PC-9 (cell line): ENCODE results near the gene FHL1.

ENCODE experiments used
- EZH2 ChIP-seq: fragments of 200-600 bp; sonication (generic); IDR thresholded peaks from 2 replicates; pipeline ENCODE4 v1.8.0; 2017; ENCODE audit warnings: antibody characterized with exemption, low read depth
- TF ChIP-seq, protein P1 (sequence below): fragments of 200-600 bp; sonication (generic); conservative IDR thresholded peaks from 2 replicates; pipeline ENCODE4 v1.6.1; 2017; ENCODE audit warnings: mixed run types, antibody characterized with exemption, mild to moderate bottlenecking, moderate library complexity

DNA sequence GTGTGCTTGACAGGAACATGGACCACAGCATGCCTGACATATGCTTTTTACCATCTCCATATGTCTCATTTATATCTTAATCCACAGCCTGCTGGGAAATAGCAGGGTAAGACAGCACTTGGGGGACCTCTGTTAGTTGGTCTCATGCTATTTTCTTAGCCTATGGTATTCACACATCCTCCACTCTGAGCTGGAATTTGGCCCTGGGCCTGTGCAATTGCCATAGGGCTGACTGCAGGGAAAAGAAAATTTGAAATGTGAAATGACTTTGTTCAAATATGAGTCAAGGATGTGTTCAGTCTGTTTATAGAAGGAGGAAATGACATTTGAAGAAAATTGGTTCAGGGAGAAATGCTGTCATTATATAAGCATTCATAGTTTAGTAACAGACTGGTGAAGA, 113.4 kb downstream of the FHL1 start:
- TF ChIP-seq, protein P1, sequence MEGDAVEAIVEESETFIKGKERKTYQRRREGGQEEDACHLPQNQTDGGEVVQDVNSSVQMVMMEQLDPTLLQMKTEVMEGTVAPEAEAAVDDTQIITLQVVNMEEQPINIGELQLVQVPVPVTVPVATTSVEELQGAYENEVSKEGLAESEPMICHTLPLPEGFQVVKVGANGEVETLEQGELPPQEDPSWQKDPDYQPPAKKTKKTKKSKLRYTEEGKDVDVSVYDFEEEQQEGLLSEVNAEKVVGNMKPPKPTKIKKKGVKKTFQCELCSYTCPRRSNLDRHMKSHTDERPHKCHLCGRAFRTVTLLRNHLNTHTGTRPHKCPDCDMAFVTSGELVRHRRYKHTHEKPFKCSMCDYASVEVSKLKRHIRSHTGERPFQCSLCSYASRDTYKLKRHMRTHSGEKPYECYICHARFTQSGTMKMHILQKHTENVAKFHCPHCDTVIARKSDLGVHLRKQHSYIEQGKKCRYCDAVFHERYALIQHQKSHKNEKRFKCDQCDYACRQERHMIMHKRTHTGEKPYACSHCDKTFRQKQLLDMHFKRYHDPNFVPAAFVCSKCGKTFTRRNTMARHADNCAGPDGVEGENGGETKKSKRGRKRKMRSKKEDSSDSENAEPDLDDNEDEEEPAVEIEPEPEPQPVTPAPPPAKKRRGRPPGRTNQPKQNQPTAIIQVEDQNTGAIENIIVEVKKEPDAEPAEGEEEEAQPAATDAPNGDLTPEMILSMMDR: no peak
- no peak for TF ChIP-seq EZH2
